Liver (tissue), 9 donors: ENCODE data around the gene EFHD1. TPM values are rescaled to one million over a fixed set of nuclear protein-coding genes. Genes with fewer than 3 reads are reported as not detected.

Source experiments
- DNase-seq: peaks from one replicate; pipeline ENCODE4 v3.0.0-alpha.2; 2017; ENCODE audit warnings: low spot score
- H3K27ac ChIP-seq, 2 donors: one replicate each; pipeline ENCODE4 v1.7.0; 2013; ENCODE audit warnings: inconsistent platforms in 2 of 2, low read length in 2 of 2, control low read depth in 1 of 2, low read depth in 1 of 2, mild to moderate bottlenecking in 1 of 2
- H3K27me3 ChIP-seq, 4 donors: one replicate each; pipeline versions ENCODE4 v1.6.1 to v1.7.0; 2013; ENCODE audit warnings: low read length in 3 of 4, inconsistent platforms in 1 of 4, mild to moderate bottlenecking in 1 of 4, moderate library complexity in 1 of 4; ENCODE audit not compliant: control insufficient read depth in 4 of 4, insufficient read depth in 4 of 4
- H3K36me3 ChIP-seq, 4 donors: one replicate each; pipeline versions ENCODE4 v1.6.1 to v1.7.0; 2013; ENCODE audit warnings: low read length in 3 of 4, mild to moderate bottlenecking in 3 of 4, low read depth in 1 of 4, moderate library complexity in 1 of 4; ENCODE audit not compliant: control insufficient read depth in 4 of 4, insufficient read depth in 3 of 4
- H3K4me1 ChIP-seq, 4 donors: one replicate each; pipeline versions ENCODE4 v1.6.1 to v1.7.0; 2013; ENCODE audit warnings: low read length in 3 of 4, mild to moderate bottlenecking in 3 of 4, moderate library complexity in 1 of 4; ENCODE audit not compliant: control insufficient read depth in 4 of 4, insufficient read depth in 4 of 4
- H3K4me3 ChIP-seq, 3 donors: one replicate each; pipeline versions ENCODE4 v1.6.1 to v1.7.0; 2013; ENCODE audit warnings: low read length in 3 of 3, control low read depth in 1 of 3, low read depth in 1 of 3, mild to moderate bottlenecking in 1 of 3
- H3K9ac ChIP-seq, 2 donors: one replicate each; pipeline ENCODE4 v1.7.0; 2013; ENCODE audit warnings: low read length in 2 of 2, mild to moderate bottlenecking in 2 of 2, moderate library complexity in 2 of 2, control low read depth in 1 of 2, low read depth in 1 of 2
- H3K9me3 ChIP-seq, 4 donors: one replicate each; pipeline versions ENCODE4 v1.6.1 to v1.7.0; 2013; ENCODE audit warnings: low read length in 3 of 4; ENCODE audit not compliant: control insufficient read depth in 4 of 4
- EGR1 ChIP-seq, 2 donors: IDR thresholded peaks; 2 replicates each; pipeline ENCODE4 v1.6.1; 2016 to 2018; ENCODE audit warnings: antibody characterized with exemption in 2 of 2, low read depth in 2 of 2
- FOXA1 ChIP-seq: IDR thresholded peaks from 2 replicates; pipeline ENCODE4 v1.6.1; 2016; ENCODE audit warnings: antibody characterized with exemption
- FOXA2 ChIP-seq: IDR thresholded peaks from 2 replicates; pipeline ENCODE4 v1.6.1; 2016; ENCODE audit warnings: antibody characterized with exemption
- HNF4A ChIP-seq, 2 donors: conservative IDR thresholded peaks; 2 replicates each; pipeline ENCODE4 v1.6.1; 2016; ENCODE audit warnings: antibody characterized with exemption in 2 of 2, mild to moderate bottlenecking in 2 of 2
- HNF4G ChIP-seq: IDR thresholded peaks from 2 replicates; pipeline ENCODE4 v1.6.1; 2016; ENCODE audit warnings: antibody characterized with exemption
- JUND ChIP-seq, 2 donors: IDR thresholded peaks; 2 replicates each; pipeline ENCODE4 v1.6.1; 2016; ENCODE audit warnings: antibody characterized with exemption in 2 of 2
- NR2F2 ChIP-seq: IDR thresholded peaks from 2 replicates; pipeline ENCODE4 v1.6.1; 2016; ENCODE audit warnings: antibody characterized with exemption
- RAD21 ChIP-seq, 2 donors: IDR thresholded peaks; 2 replicates each; pipeline ENCODE4 v1.6.1; 2016; ENCODE audit warnings: antibody characterized with exemption in 2 of 2, mild to moderate bottlenecking in 2 of 2
- RXRA ChIP-seq, 2 donors: IDR thresholded peaks; 2 replicates each; pipeline ENCODE4 v1.6.1; 2017 to 2018; ENCODE audit warnings: antibody characterized with exemption in 2 of 2, mild to moderate bottlenecking in 1 of 2
- YY1 ChIP-seq: IDR thresholded peaks from 2 replicates; pipeline ENCODE4 v1.6.1; 2016; ENCODE audit warnings: antibody characterized with exemption, mild to moderate bottlenecking
- WGBS: extraction: QIAGEN DNeasy Blood & Tissue Kit; methylation state at CpG from one replicate; pipeline ENCODE4 v1.1.7; 2013; 5-methylcytosine and 5-hydroxymethylcytosine counted together
- polyA plus RNA-seq, 2 donors: library from polyadenylated mRNA; stranded (reverse) in 1 of 2; unstranded in 1 of 2; fragments of 200-250 nt in 1 of 2; fragments of >200 nt in 1 of 2; fragmentation: Nextera tagmentation in 1 of 2; extraction: Ambion mirVana in 1 of 2; gene quantifications; one replicate each; pipeline versions ENCODE4 v1.2.1 to v1.2.3, GENCODE V29; 2013 to 2015
- total RNA-seq, 2 donors: library from RNA; depleted of rRNA; stranded (reverse); fragments of >200 nt; gene quantifications; one replicate each; pipeline ENCODE4 v1.2.3, GENCODE V29; 2014
- TF ChIP-seq, protein P1 (sequence below): IDR thresholded peaks from 2 replicates; pipeline ENCODE4 v1.6.1; 2016; ENCODE audit warnings: antibody characterized with exemption
- TF ChIP-seq, protein P2 (sequence below): IDR thresholded peaks from 2 replicates; pipeline ENCODE4 v1.6.1; 2016; ENCODE audit warnings: antibody characterized with exemption
- TF ChIP-seq, protein P3 (sequence below): fragments of 150-350 bp; IDR thresholded peaks from 2 replicates; pipeline ENCODE4 v1.5.1; 2017; ENCODE audit warnings: improper control_type of control experiment, low read depth, low read length; ENCODE audit not compliant: missing input control
- TF ChIP-seq, protein P4 (sequence below): IDR thresholded peaks from 2 replicates; pipeline ENCODE4 v1.6.1; 2016; ENCODE audit warnings: antibody characterized with exemption
- TF ChIP-seq, protein P5 (sequence below): IDR thresholded peaks from 2 replicates; pipeline ENCODE4 v1.6.1; 2016; ENCODE audit warnings: antibody characterized with exemption, mild to moderate bottlenecking
- donor health status: healthy.
- donor health status: healthy.
- donor health status: healthy.
- donor health status: healthy.
- donor health status: healthy.

The EFHD1 gene
- total and polyA plus RNA-seq, 4 donors, result 3.3 to 28.5 (median 10.3) TPM

DNA sequence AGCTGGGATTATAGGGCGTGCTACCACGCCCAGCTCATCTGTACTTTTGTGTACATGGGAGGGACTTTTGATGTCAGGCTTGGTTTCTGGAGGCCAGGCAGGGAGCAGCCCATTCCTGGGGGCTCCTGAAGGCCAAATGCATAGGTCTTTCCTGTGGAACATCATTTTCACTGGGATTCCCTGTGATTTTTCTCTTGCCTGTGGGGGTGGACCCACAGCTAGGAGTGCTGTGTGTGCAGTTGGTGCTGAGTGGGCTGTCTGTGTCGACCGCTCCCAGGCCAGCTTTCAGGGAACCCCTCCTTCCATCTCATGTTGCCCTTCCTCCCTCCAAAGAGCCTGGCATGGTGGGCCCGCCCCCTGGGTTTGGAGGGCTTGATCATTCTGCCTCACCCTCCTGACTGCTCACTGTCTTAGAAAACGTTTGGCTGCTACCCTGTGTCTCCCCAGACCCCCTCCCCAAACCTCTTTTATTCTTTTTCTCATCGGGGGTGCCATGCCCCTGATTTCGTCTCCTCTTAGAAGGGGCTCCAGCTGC lies 10.5 kb downstream of the EFHD1 start:
- no peak for DNase-seq
- TF ChIP-seq HNF4G, result no peak
- TF ChIP-seq, protein P1, sequence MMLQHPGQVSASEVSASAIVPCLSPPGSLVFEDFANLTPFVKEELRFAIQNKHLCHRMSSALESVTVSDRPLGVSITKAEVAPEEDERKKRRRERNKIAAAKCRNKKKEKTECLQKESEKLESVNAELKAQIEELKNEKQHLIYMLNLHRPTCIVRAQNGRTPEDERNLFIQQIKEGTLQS, result no peak
- no peak for TF ChIP-seq RAD21 (IDR thresholded peaks at IDR 0.05)
- TF ChIP-seq, protein P2, sequence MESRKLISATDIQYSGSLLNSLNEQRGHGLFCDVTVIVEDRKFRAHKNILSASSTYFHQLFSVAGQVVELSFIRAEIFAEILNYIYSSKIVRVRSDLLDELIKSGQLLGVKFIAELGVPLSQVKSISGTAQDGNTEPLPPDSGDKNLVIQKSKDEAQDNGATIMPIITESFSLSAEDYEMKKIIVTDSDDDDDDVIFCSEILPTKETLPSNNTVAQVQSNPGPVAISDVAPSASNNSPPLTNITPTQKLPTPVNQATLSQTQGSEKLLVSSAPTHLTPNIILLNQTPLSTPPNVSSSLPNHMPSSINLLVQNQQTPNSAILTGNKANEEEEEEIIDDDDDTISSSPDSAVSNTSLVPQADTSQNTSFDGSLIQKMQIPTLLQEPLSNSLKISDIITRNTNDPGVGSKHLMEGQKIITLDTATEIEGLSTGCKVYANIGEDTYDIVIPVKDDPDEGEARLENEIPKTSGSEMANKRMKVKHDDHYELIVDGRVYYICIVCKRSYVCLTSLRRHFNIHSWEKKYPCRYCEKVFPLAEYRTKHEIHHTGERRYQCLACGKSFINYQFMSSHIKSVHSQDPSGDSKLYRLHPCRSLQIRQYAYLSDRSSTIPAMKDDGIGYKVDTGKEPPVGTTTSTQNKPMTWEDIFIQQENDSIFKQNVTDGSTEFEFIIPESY, result no peak
- TF ChIP-seq YY1, result no peak
- TF ChIP-seq HNF4A (conservative IDR thresholded peaks at IDR 0.05), result no peak
- TF ChIP-seq FOXA2, result no peak
- H3K36me3 ChIP-seq, result no peaks in the 10 kb centered on the region
- WGBS, result 90% methylated on average over 8 of the region's 8 CpGs
- H3K4me3 ChIP-seq, result no peak overlapping the region
- no peaks in the 10 kb centered on the region for H3K27me3 ChIP-seq
- H3K4me1 ChIP-seq, result peaks cover 0 to 10% (median 8%) of the 10 kb centered on the region in 4 donors
- no peak overlapping the region for H3K9ac ChIP-seq
- H3K9me3 ChIP-seq, result no peaks in the 10 kb centered on the region
- no peak overlapping the region for H3K27ac ChIP-seq

DNA sequence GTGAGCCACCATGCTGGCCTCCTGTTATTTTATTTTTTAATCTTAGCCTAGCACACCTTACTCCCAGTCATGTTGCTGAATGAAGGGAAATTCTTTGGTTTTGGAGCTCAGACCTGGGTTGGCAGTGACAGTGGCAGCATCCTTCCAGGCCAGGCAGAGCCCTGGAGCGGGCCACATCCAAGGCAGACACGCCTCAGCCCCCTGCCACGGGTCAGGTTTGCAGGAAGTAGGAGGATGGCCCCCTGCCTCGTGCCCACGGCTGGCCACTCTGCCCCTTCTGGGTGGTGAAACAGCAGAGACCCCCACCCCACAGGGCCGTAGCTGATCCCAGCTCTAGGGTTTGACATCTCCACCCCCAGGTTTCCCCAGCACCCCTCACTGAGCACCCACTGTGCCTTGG lies 11.7 kb downstream of the EFHD1 start:
- 92% methylated on average over 6 of the region's 6 CpGs for WGBS
- no peak overlapping the region for H3K9ac ChIP-seq
- H3K27me3 ChIP-seq, result no peaks in the 10 kb centered on the region
- H3K27ac ChIP-seq, result no peak overlapping the region
- H3K36me3 ChIP-seq, result no peaks in the 10 kb centered on the region
- no peak overlapping the region for H3K4me3 ChIP-seq
- TF ChIP-seq EGR1 (IDR thresholded peaks at IDR 0.05; ENCODE audit: low read depth in 2 of 2) (no peak), NR2F2 (no peak), JUND (IDR thresholded peaks at IDR 0.05) (no peak), FOXA1 (no peak), HNF4A (conservative IDR thresholded peaks at IDR 0.05) (no peak), RAD21 (IDR thresholded peaks at IDR 0.05) (no peak), RXRA (IDR thresholded peaks at IDR 0.05) (no peak), HNF4G (no peak), FOXA2 (no peak)
- TF ChIP-seq, protein P1, result no peak
- TF ChIP-seq, protein P3, sequence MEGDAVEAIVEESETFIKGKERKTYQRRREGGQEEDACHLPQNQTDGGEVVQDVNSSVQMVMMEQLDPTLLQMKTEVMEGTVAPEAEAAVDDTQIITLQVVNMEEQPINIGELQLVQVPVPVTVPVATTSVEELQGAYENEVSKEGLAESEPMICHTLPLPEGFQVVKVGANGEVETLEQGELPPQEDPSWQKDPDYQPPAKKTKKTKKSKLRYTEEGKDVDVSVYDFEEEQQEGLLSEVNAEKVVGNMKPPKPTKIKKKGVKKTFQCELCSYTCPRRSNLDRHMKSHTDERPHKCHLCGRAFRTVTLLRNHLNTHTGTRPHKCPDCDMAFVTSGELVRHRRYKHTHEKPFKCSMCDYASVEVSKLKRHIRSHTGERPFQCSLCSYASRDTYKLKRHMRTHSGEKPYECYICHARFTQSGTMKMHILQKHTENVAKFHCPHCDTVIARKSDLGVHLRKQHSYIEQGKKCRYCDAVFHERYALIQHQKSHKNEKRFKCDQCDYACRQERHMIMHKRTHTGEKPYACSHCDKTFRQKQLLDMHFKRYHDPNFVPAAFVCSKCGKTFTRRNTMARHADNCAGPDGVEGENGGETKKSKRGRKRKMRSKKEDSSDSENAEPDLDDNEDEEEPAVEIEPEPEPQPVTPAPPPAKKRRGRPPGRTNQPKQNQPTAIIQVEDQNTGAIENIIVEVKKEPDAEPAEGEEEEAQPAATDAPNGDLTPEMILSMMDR, result no peak
- TF ChIP-seq, protein P4, sequence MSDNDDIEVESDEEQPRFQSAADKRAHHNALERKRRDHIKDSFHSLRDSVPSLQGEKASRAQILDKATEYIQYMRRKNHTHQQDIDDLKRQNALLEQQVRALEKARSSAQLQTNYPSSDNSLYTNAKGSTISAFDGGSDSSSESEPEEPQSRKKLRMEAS, result no peak
- TF ChIP-seq, protein P5, sequence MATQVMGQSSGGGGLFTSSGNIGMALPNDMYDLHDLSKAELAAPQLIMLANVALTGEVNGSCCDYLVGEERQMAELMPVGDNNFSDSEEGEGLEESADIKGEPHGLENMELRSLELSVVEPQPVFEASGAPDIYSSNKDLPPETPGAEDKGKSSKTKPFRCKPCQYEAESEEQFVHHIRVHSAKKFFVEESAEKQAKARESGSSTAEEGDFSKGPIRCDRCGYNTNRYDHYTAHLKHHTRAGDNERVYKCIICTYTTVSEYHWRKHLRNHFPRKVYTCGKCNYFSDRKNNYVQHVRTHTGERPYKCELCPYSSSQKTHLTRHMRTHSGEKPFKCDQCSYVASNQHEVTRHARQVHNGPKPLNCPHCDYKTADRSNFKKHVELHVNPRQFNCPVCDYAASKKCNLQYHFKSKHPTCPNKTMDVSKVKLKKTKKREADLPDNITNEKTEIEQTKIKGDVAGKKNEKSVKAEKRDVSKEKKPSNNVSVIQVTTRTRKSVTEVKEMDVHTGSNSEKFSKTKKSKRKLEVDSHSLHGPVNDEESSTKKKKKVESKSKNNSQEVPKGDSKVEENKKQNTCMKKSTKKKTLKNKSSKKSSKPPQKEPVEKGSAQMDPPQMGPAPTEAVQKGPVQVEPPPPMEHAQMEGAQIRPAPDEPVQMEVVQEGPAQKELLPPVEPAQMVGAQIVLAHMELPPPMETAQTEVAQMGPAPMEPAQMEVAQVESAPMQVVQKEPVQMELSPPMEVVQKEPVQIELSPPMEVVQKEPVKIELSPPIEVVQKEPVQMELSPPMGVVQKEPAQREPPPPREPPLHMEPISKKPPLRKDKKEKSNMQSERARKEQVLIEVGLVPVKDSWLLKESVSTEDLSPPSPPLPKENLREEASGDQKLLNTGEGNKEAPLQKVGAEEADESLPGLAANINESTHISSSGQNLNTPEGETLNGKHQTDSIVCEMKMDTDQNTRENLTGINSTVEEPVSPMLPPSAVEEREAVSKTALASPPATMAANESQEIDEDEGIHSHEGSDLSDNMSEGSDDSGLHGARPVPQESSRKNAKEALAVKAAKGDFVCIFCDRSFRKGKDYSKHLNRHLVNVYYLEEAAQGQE, result no peak
- no peaks in the 10 kb centered on the region for H3K9me3 ChIP-seq
- DNase-seq, result no peak
- H3K4me1 ChIP-seq, result peaks cover 0 to 10% (median 8%) of the 10 kb centered on the region in 4 donors
